Bronchial epithelial cell (primary cell): ENCODE results near the gene NOL4L. TPM values are rescaled to one million over a fixed set of nuclear protein-coding genes. Genes with fewer than 3 reads are reported as not detected.
A peak's percentile ranks its signal among the peaks of the same experiment; 100 is the strongest.

Source experiments
- DNase-seq: peaks from one replicate; pipeline ENCODE4 v3.0.0-alpha.2; 2010; ENCODE audit warnings: low read depth
- FAIRE-seq: peaks from 2 replicates; lab custom pipeline; 2011; peaks lifted over from hg19 to GRCh38; lab: Jason Lieb, UNC
- H3K27me3 ChIP-seq: 2 replicates; pipeline ENCODE4 v1.5.1; 2011; ENCODE audit warnings: low read length; ENCODE audit not compliant: control insufficient read depth, insufficient read depth
- H3K36me3 ChIP-seq: 2 replicates; pipeline ENCODE4 v1.5.1; 2011; ENCODE audit warnings: low read length; ENCODE audit not compliant: control insufficient read depth, insufficient read depth
- H3K4me3 ChIP-seq: 2 replicates; pipeline ENCODE4 v1.5.1; 2011; ENCODE audit warnings: mild to moderate bottlenecking, low read depth, low read length, control low read depth
- total RNA-seq: library from RNA; depleted of rRNA; stranded (reverse); fragments of >200 nt; gene quantifications from 2 replicates; pipeline ENCODE4 v1.2.1, GENCODE V29; 2014
- TF ChIP-seq, protein P1 (sequence below): IDR thresholded peaks from 2 replicates; pipeline ENCODE4 v1.5.1; 2011; ENCODE audit warnings: mild to moderate bottlenecking, moderate library complexity, low read length, control low read depth, inconsistent platforms; ENCODE audit not compliant: insufficient read depth, severe bottlenecking

The NOL4L gene
- total RNA-seq, 1 donor from 2014 or later, result 1.8 TPM

DNA sequence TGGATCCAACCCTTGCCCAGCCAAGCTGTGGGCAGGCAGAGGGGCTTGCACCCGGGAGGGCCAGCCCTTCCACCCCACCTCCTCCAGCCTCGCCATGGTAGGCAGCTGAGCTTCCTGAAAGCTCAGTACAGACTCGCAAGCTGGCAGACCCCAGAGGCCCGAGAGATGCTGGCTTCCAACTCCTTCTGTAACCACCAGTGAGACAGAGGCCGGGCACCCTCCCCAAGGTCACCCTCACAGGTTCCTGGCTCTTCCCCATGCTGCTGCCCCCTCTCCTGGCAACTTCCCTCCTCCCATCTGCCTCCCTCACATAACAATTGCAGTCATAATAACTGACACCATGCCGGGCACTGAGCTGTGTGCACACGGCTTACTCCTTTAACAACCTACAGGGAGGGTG is 26.2 kb upstream of the NOL4L start:
- peaks cover 8% of the 10 kb centered on the region for H3K27me3 ChIP-seq
- no peak for FAIRE-seq

DNA sequence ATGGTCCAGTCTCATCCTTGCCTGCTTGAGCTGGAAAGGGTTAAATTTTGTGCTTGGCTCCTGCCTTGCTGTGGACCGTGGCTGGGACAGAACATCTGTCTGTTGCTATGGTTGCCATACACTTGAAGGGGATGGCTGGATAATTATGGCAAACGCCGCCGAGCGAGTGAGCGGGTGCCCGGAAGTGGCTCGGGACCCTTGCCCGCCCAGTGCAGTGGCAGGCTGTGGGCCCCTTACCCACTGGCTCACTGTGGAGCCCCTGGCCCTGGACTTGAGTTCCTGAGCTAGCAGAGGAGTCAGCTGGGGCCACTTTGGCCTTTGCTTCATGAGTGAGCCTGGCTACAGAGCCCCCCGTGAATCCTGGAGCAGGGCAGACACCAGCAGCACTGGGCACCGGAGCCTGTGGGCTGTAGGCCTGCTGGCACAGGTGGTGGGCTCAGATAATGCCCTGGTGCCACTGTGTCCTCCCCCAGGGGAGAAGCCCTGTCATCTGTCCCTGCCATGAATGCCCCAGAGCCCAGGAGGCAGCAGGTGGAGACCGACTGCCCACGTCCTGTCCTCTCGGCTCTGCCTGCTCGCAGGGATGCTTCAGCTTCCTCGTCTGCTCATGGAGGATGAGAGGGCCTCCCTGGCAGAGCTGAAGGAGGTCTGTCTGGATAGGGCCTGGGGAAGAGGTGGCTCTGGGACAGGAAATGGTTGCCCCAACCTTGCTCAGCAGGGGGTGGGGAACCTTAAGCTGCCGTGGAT is 25.5 kb upstream of the NOL4L start:
- H3K4me3 ChIP-seq, result no peak overlapping the region
- no peaks in the 10 kb centered on the region for H3K36me3 ChIP-seq
- FAIRE-seq (peak; percentile 36), DNase-seq (no peak)
- H3K27me3 ChIP-seq, result peaks cover 11% of the 10 kb centered on the region
- TF ChIP-seq, protein P1, sequence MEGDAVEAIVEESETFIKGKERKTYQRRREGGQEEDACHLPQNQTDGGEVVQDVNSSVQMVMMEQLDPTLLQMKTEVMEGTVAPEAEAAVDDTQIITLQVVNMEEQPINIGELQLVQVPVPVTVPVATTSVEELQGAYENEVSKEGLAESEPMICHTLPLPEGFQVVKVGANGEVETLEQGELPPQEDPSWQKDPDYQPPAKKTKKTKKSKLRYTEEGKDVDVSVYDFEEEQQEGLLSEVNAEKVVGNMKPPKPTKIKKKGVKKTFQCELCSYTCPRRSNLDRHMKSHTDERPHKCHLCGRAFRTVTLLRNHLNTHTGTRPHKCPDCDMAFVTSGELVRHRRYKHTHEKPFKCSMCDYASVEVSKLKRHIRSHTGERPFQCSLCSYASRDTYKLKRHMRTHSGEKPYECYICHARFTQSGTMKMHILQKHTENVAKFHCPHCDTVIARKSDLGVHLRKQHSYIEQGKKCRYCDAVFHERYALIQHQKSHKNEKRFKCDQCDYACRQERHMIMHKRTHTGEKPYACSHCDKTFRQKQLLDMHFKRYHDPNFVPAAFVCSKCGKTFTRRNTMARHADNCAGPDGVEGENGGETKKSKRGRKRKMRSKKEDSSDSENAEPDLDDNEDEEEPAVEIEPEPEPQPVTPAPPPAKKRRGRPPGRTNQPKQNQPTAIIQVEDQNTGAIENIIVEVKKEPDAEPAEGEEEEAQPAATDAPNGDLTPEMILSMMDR, result no peak

More for the DNA sequence above, 26.2 kb upstream of the NOL4L start:
- DNase-seq, result no peak
- no peaks in the 10 kb centered on the region for H3K36me3 ChIP-seq
- TF ChIP-seq, protein P1, result no peak
- H3K4me3 ChIP-seq, result no peak overlapping the region

DNA sequence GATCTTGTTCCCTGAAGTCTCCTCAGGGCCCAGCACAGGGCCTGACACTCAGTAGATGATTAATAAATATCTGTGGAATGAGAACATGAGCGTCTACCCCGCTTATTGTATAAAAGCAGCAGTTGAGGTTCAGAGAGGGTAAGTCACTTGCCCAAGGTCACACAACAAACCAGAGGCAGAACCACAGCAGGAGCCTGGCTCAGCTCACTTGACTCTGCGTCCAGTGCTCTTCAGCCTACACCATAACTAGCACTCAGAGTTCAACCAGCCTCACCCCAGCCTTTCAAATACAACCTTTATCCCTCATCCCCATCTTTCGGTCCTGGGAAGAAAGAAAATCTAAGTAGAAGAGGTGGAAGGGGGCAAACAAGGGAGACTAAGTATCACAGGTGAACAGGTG is 24.9 kb upstream of the NOL4L start:
- FAIRE-seq, result no peak
- peaks cover 17% of the 10 kb centered on the region for H3K27me3 ChIP-seq
- no peaks in the 10 kb centered on the region for H3K36me3 ChIP-seq

DNA sequence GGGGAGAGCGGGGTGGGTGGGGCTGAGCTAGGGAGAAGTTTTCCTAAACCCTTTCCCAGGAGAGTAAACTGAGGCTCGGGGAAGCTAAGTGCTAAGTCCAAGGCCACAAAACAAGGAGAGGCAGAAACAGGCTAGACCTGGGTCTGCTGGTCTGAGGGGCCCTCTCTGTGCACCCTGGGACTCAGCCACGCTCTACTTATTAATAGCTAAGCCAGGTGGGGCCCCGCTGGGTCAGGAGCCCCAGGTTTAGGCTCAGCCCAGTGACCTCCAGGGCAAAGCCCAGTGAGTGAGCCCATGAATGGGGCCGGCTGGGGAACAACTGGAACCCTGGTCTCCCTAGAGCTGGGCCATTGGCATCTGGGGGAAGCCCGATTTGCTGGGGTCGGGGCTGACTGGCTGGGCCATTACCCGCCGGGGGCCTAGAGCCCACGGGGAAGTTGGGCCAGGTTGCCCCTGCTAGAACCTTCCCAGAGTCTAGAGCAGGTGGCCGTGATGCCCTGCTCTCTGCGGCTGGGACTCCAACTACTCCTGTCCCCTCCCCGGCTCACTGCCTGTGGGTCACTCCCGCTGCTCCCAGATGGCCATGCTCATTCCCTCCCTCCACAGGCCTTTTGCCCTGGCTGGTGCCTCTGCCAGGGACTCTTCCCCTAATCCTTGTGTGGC is 24.1 kb upstream of the NOL4L start:
- Histone ChIP-seq H3K27me3 (peaks cover 17% of the 10 kb centered on the region), H3K4me3 (no peak overlapping the region), H3K36me3 (no peaks in the 10 kb centered on the region)
- TF ChIP-seq, protein P1, result no peak
- no peak for DNase-seq
- no peak for FAIRE-seq

More for the DNA sequence above, 24.9 kb upstream of the NOL4L start:
- H3K4me3 ChIP-seq, result no peak overlapping the region
- TF ChIP-seq, protein P1, result no peak
- no peak for DNase-seq

DNA sequence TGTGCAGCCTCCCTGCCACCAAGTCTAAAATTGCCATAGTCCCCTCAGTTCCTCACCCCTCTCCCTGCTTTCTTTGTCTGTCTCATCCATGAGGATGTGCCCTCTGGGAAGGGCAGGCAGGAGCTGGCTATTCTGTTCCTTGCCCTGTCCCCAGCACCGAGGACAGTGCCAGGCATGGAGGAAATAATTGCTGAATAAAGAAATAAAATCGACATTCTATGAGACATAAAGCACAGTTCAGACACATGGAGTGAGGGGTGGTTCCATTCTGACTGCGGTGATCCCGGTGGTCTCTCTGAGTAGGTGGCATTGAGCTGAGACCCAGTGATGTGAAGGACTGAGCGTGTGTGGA is 23.5 kb upstream of the NOL4L start:
- no peaks in the 10 kb centered on the region for H3K36me3 ChIP-seq
- TF ChIP-seq, protein P1, result no peak
- no peak overlapping the region for H3K4me3 ChIP-seq
- H3K27me3 ChIP-seq, result peaks cover 17% of the 10 kb centered on the region
- DNase-seq, result no peak
- FAIRE-seq, result no peak
